Panc1 (cell line): ENCODE measurements around the gene HS3ST6. TPM values are rescaled to one million over a fixed set of nuclear protein-coding genes. Genes with fewer than 3 reads are reported as not detected.
"Not testable (repeated sequence)": the region's sequence is repeated elsewhere in the genome, so short reads cannot be mapped to it uniquely, and the experiment has no call there.

ENCODE experiments used
- ATAC-seq: fragments of 200-7000 bp; cut with Tn5 transposase; 2 replicates; pipeline ENCODE4 v1.9.1; 2020; ENCODE audit warnings: mild to moderate bottlenecking, moderate library complexity
- BruUV-seq: library from RNA; stranded (reverse); fragments of 400-500 nt; replicated peaks from 2 replicates; lab custom pipeline; 2021; lab: Mats Ljungman, UMichigan
- CTCF ChIA-PET: fragments of 300-600 bp; sonication (Branson Sonifier 250); formaldehyde crosslinking; loops from one replicate; lab custom pipeline; 2022; ENCODE audit warnings: antibody characterized with exemption; lab: Charles Lee
- POLR2A ChIA-PET: fragments of 300-600 bp; sonication (Branson Sonifier 250); formaldehyde crosslinking; loops from one replicate; lab custom pipeline; 2022; ENCODE audit warnings: antibody characterized with exemption; lab: Charles Lee
- DNase-seq: peaks from one replicate; pipeline ENCODE4 v3.0.0-alpha.2; 2010; ENCODE audit warnings: low read depth, low spot score
- H3K27ac ChIP-seq: 2 replicates; pipeline ENCODE4 v1.5.1; 2011; ENCODE audit warnings: mild to moderate bottlenecking, low read length, inconsistent platforms
- H3K27me3 ChIP-seq: fragments of 200-500 bp; sonication (Bioruptor generic); 2 replicates; pipeline ENCODE4 v1.6.0; 2014; ENCODE audit warnings: low read length, inconsistent platforms; ENCODE audit not compliant: control insufficient read depth, insufficient read depth
- H3K36me3 ChIP-seq: fragments of 200-500 bp; sonication (Bioruptor generic); 2 replicates; pipeline ENCODE4 v1.5.1; 2014; ENCODE audit warnings: inconsistent platforms, mild to moderate bottlenecking, low read length, moderate library complexity; ENCODE audit not compliant: control insufficient read depth, insufficient read depth
- H3K4me1 ChIP-seq: 2 replicates; pipeline ENCODE4 v1.5.1; 2011; ENCODE audit warnings: inconsistent platforms, mild to moderate bottlenecking, low read length, moderate library complexity; ENCODE audit not compliant: control insufficient read depth, insufficient read depth
- H3K4me3 ChIP-seq, 2 experiments: 2 replicates each; pipeline ENCODE4 v1.5.1; 2011 to 2012; ENCODE audit warnings: low read depth in 2 of 2, low read length in 2 of 2, mild to moderate bottlenecking in 2 of 2, inconsistent platforms in 1 of 2, moderate library complexity in 1 of 2
- H3K9me3 ChIP-seq: fragments of 200-500 bp; sonication (Bioruptor generic); 2 replicates; pipeline ENCODE4 v1.5.1; 2014; ENCODE audit warnings: low read depth, mild to moderate bottlenecking, inconsistent platforms, low read length, moderate library complexity; ENCODE audit not compliant: control insufficient read depth, insufficient read depth
- POLR2AphosphoS5 ChIP-seq: IDR thresholded peaks from 2 replicates; pipeline ENCODE4 v1.6.1; 2012; ENCODE audit warnings: mild to moderate bottlenecking, low read depth, low read length, moderate library complexity
- SIN3A ChIP-seq: IDR thresholded peaks from 2 replicates; pipeline ENCODE4 v1.6.1; 2012; ENCODE audit warnings: low read depth, mild to moderate bottlenecking, low read length, moderate library complexity, borderline replicate concordance; ENCODE audit not compliant: insufficient read depth
- TCF7L2 ChIP-seq: IDR thresholded peaks from 2 replicates; pipeline ENCODE4 v1.6.1; 2011; ENCODE audit warnings: mild to moderate bottlenecking, low read depth, low read length, inconsistent platforms
- in situ Hi-C: cut with HindIII; loops from 2 replicates; pipeline ENCODE4 v1.10.0; 2016; ENCODE audit warnings: low sequenced_read_pairs, low pct_unique_long_range_greater_than_20kb
- intact Hi-C: fragments of 100-400 bp; cut with micrococcal nuclease; formaldehyde crosslinking; loops from one replicate; pipeline ENCODE4 v1.10.0; 2022; ENCODE audit not compliant: unreplicated experiment
- total RNA-seq: library from RNA; stranded (reverse); gene quantifications from one replicate; pipeline ENCODE4 v1.2.1, GENCODE V29; 2021; ENCODE audit not compliant: unreplicated experiment
- TF ChIP-seq, protein P1 (sequence below): fragments of 450-650 bp; IDR thresholded peaks from 2 replicates; pipeline ENCODE4 v1.5.1; 2017; ENCODE audit warnings: mild to moderate bottlenecking
- TF ChIP-seq, protein P2 (sequence below), 2 experiments: IDR thresholded peaks; 2 replicates each; pipeline ENCODE4 v1.6.1; 2011 to 2012; ENCODE audit warnings: low read depth in 2 of 2, control low read depth in 1 of 2, low read length in 1 of 2, mild to moderate bottlenecking in 1 of 2, moderate library complexity in 1 of 2; ENCODE audit not compliant: insufficient read depth in 1 of 2

HS3ST6 gene
- total RNA-seq, 1 experiment from 2014 or later = 3.3 TPM

DNA sequence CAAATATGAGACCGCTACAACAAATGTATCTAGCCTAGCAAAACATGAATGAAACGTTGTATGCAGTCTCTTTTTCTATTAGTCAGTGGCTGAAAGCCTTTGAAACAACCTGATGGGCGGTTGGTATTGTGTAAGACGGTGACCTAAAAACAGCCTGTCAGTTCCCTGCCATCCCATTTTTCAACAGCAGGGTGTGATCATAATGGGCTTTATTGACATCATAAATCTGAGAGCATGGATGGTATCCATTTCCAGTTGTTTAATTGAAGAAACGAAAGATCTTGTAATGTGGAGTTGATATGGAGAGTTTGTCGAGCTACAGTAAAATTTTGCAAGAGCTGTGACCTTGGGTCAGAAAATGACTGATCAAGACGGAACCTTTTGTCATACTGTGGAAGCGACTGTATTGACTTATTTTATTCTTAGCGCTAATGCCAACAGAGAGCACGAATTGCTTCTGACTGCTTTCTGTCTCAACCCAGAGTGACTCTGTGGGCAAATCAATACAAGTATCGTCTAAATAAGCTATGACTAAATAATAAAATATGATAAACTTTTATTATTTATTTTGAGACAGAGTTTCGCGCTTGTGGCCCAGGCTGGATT lies 34.0 kb downstream of the HS3ST6 start:
- ATAC-seq (peak; percentile 63; the same call in 1 of the 2 replicates), DNase-seq (no peak)
- BruUV-seq = no TSS peak
- H3K27ac ChIP-seq = no peak overlapping the region
- no peak for TF ChIP-seq SIN3A
- TF ChIP-seq, protein P1, sequence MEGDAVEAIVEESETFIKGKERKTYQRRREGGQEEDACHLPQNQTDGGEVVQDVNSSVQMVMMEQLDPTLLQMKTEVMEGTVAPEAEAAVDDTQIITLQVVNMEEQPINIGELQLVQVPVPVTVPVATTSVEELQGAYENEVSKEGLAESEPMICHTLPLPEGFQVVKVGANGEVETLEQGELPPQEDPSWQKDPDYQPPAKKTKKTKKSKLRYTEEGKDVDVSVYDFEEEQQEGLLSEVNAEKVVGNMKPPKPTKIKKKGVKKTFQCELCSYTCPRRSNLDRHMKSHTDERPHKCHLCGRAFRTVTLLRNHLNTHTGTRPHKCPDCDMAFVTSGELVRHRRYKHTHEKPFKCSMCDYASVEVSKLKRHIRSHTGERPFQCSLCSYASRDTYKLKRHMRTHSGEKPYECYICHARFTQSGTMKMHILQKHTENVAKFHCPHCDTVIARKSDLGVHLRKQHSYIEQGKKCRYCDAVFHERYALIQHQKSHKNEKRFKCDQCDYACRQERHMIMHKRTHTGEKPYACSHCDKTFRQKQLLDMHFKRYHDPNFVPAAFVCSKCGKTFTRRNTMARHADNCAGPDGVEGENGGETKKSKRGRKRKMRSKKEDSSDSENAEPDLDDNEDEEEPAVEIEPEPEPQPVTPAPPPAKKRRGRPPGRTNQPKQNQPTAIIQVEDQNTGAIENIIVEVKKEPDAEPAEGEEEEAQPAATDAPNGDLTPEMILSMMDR = no peak
- TF ChIP-seq POLR2AphosphoS5 = no peak
- TF ChIP-seq TCF7L2 = no peak
- TF ChIP-seq, protein P2, sequence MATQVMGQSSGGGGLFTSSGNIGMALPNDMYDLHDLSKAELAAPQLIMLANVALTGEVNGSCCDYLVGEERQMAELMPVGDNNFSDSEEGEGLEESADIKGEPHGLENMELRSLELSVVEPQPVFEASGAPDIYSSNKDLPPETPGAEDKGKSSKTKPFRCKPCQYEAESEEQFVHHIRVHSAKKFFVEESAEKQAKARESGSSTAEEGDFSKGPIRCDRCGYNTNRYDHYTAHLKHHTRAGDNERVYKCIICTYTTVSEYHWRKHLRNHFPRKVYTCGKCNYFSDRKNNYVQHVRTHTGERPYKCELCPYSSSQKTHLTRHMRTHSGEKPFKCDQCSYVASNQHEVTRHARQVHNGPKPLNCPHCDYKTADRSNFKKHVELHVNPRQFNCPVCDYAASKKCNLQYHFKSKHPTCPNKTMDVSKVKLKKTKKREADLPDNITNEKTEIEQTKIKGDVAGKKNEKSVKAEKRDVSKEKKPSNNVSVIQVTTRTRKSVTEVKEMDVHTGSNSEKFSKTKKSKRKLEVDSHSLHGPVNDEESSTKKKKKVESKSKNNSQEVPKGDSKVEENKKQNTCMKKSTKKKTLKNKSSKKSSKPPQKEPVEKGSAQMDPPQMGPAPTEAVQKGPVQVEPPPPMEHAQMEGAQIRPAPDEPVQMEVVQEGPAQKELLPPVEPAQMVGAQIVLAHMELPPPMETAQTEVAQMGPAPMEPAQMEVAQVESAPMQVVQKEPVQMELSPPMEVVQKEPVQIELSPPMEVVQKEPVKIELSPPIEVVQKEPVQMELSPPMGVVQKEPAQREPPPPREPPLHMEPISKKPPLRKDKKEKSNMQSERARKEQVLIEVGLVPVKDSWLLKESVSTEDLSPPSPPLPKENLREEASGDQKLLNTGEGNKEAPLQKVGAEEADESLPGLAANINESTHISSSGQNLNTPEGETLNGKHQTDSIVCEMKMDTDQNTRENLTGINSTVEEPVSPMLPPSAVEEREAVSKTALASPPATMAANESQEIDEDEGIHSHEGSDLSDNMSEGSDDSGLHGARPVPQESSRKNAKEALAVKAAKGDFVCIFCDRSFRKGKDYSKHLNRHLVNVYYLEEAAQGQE (IDR thresholded peaks at IDR 0.05; ENCODE audit: insufficient read depth in 1 of 2, low read depth in 2 of 2, low read length in 1 of 2) = no peak
- no peaks in the 10 kb centered on the region for H3K36me3 ChIP-seq
- no peaks in the 10 kb centered on the region for H3K4me1 ChIP-seq
- ChIA-PET CTCF (no interaction called here), POLR2A (no interaction called here)
- no peaks in the 10 kb centered on the region for H3K27me3 ChIP-seq
- intact Hi-C loops (no loop called here), in situ Hi-C loops (no loop called here)
- no peaks in the 10 kb centered on the region for H3K9me3 ChIP-seq
- H3K4me3 ChIP-seq = no peak overlapping the region

DNA sequence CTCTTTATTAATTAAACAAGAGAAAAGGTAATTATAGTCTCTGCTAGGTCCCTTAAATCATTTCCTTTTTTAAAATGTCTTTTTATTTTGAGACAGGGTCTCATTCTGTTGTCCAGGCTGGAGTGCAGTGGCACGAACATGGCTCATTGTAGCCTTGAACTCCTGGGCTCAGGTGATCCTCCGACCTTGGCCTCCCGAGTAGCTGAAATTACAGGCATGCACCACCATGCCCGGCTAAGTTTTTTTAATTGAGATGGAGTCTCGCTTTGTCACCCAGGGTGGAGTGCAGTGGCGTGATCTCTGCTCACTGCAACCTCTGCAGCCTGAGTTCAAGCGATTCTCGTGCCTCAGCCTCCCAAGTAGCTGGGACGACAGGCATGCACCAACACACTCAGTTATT lies 37.0 kb downstream of the HS3ST6 start:
- in situ Hi-C loops, H3K4me3 ChIP-seq, H3K9me3 ChIP-seq, H3K4me1 ChIP-seq, H3K36me3 ChIP-seq, H3K27me3 ChIP-seq, H3K27ac ChIP-seq, POLR2A ChIA-PET, BruUV-seq, intact Hi-C loops, ATAC-seq, DNase-seq, CTCF ChIA-PET: not testable (repeated sequence)

DNA sequence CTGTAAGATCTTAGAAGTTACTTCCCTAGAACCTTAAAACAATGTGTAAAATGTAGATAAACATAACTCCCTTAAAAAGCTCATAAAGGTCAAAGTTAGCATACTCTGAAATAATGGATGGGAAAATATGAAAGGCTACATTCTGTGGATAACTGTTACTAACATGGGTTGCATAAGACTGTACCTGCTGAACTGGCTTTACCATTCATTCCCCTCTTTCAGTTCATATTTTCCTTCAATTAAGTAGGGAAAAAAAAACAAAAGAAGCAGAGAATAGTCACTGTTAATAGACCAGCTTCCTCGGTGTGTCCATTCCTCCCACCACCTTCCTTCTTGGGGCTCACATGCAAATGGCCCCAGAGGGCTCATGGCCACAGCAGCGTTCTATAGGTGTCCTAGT lies 38.7 kb downstream of the HS3ST6 start:
- CTCF ChIA-PET = no interaction called here
- Histone ChIP-seq H3K36me3 (no peaks in the 10 kb centered on the region), H3K4me1 (peaks cover 11% of the 10 kb centered on the region), H3K9me3 (no peaks in the 10 kb centered on the region), H3K4me3 (no peak overlapping the region), H3K27me3 (no peaks in the 10 kb centered on the region), H3K27ac (no peak overlapping the region)
- TF ChIP-seq SIN3A (no peak), POLR2AphosphoS5 (no peak), TCF7L2 (no peak)
- TF ChIP-seq, protein P2 (IDR thresholded peaks at IDR 0.05; ENCODE audit: insufficient read depth in 1 of 2, low read depth in 2 of 2, low read length in 1 of 2) = no peak
- TF ChIP-seq, protein P1 = no peak
- ATAC-seq (no peak), DNase-seq (no peak)
- POLR2A ChIA-PET = interaction anchor here (0.6 to 0.7 kb wide), 5 partner anchors 10 to 1144 kb away, joined by 3 to 11 read pairs (median 3); partner anchors contain the start of gene RPS2
- intact Hi-C loops (no loop called here), in situ Hi-C loops (no loop called here)
- BruUV-seq = no TSS peak
